ENCODE measurements around the gene LARGE1.

The LARGE1 gene

DNA sequence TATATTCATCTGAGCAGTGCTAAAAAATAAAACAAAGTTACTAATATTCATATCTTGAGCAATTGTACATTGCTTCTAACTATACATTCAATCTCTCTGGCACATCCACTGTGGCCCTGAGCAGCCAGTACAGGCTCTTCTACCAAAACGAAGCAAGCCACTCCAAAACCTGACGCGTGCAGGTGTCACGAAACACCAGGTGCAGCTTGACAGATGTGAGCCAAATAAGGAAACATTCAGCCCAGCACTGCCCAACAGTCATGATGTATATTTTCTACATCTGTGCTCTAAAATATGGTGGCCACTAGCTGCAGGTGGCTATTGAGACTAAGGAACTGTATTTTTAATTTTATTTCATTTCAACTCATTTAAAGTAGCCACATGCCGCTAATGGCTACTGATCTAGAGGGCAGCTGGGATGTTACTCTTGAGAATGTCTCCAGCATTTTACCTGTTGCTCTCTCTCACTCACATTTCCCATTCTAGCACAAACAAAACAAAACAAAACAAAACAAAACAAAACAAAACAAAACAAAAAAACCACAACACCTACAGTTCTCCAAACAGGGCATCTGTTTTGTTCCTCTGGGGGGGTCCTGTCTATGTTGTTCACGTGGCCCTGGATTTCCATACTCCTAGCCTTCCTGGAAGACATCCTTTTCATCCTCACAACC is 77.7 kb downstream of the LARGE1 start:
- no peaks in the 10 kb centered on the region for H3K4me1 ChIP-seq (ENCODE audit: insufficient read depth, low read length)
- no peak overlapping the region for H3K4me3 ChIP-seq (ENCODE audit: low read depth in 1 of 2, low read length in 2 of 2)
- H2AFZ ChIP-seq (ENCODE audit: low read depth, low read length) = no peak overlapping the region
- ATAC-seq (ENCODE audit: insufficient read depth, low read depth) = no peak
- H4K20me1 ChIP-seq (ENCODE audit: insufficient read depth, low read length) = no peaks in the 10 kb centered on the region
- H3K4me2 ChIP-seq (ENCODE audit: insufficient read depth, low read length) = no peak overlapping the region
- no peaks in the 10 kb centered on the region for H3K27me3 ChIP-seq (ENCODE audit: insufficient read depth, low read length, poor library complexity)
- no peak overlapping the region for H3K27ac ChIP-seq (ENCODE audit: low read length)
- no peak for DNase-seq
- TF ChIP-seq EZH2 (IDR thresholded peaks at IDR 0.05; ENCODE audit: borderline replicate concordance, low read depth, low read length, severe bottlenecking) = no peak
- TF ChIP-seq, protein P1, sequence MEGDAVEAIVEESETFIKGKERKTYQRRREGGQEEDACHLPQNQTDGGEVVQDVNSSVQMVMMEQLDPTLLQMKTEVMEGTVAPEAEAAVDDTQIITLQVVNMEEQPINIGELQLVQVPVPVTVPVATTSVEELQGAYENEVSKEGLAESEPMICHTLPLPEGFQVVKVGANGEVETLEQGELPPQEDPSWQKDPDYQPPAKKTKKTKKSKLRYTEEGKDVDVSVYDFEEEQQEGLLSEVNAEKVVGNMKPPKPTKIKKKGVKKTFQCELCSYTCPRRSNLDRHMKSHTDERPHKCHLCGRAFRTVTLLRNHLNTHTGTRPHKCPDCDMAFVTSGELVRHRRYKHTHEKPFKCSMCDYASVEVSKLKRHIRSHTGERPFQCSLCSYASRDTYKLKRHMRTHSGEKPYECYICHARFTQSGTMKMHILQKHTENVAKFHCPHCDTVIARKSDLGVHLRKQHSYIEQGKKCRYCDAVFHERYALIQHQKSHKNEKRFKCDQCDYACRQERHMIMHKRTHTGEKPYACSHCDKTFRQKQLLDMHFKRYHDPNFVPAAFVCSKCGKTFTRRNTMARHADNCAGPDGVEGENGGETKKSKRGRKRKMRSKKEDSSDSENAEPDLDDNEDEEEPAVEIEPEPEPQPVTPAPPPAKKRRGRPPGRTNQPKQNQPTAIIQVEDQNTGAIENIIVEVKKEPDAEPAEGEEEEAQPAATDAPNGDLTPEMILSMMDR (IDR thresholded peaks at IDR 0.05; ENCODE audit: borderline replicate concordance, extremely low read depth, low read length, poor library complexity, severe bottlenecking) = no peak
- no peaks in the 10 kb centered on the region for H3K36me3 ChIP-seq (ENCODE audit: insufficient read depth, low read length)
- no peak overlapping the region for H3K9ac ChIP-seq (ENCODE audit: low read depth, low read length)
- no peaks in the 10 kb centered on the region for H3K9me3 ChIP-seq (ENCODE audit: insufficient read depth, low read length, severe bottlenecking)
- no peaks in the 10 kb centered on the region for H3K79me2 ChIP-seq (ENCODE audit: insufficient read depth, low read length)

DNA sequence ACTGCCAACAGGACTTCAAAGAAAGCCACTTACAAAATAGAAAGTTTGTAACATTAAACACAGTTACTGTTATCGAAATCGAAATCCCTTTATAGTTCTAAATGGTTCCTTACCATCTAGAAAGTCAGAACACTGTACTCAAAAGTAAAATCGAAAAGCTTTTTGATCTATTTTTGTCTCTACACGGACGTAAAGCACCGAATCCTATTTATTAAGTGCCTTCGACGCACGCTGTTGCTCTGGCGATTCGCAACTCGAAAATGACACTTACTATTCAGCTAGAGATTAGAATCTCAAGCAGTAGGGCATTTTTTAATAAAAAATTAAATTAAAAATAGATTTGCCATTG is 78.3 kb downstream of the LARGE1 start:
- Histone ChIP-seq H3K4me2 (ENCODE audit: insufficient read depth, low read length) (no peak overlapping the region), H3K4me3 (ENCODE audit: low read depth in 1 of 2, low read length in 2 of 2) (no peak overlapping the region), H2AFZ (ENCODE audit: low read depth, low read length) (no peak overlapping the region), H3K27ac (ENCODE audit: low read length) (no peak overlapping the region), H3K4me1 (ENCODE audit: insufficient read depth, low read length) (no peaks in the 10 kb centered on the region), H4K20me1 (ENCODE audit: insufficient read depth, low read length) (no peaks in the 10 kb centered on the region), H3K9ac (ENCODE audit: low read depth, low read length) (no peak overlapping the region), H3K36me3 (ENCODE audit: insufficient read depth, low read length) (no peaks in the 10 kb centered on the region), H3K79me2 (ENCODE audit: insufficient read depth, low read length) (no peaks in the 10 kb centered on the region), H3K27me3 (ENCODE audit: insufficient read depth, low read length, poor library complexity) (no peaks in the 10 kb centered on the region), H3K9me3 (ENCODE audit: insufficient read depth, low read length, severe bottlenecking) (no peaks in the 10 kb centered on the region)
- TF ChIP-seq, protein P1 (IDR thresholded peaks at IDR 0.05; ENCODE audit: borderline replicate concordance, extremely low read depth, low read length, poor library complexity, severe bottlenecking) = no peak
- no peak for TF ChIP-seq EZH2 (IDR thresholded peaks at IDR 0.05; ENCODE audit: borderline replicate concordance, low read depth, low read length, severe bottlenecking)
- ATAC-seq (ENCODE audit: insufficient read depth, low read depth) (no peak), DNase-seq (no peak)

DNA sequence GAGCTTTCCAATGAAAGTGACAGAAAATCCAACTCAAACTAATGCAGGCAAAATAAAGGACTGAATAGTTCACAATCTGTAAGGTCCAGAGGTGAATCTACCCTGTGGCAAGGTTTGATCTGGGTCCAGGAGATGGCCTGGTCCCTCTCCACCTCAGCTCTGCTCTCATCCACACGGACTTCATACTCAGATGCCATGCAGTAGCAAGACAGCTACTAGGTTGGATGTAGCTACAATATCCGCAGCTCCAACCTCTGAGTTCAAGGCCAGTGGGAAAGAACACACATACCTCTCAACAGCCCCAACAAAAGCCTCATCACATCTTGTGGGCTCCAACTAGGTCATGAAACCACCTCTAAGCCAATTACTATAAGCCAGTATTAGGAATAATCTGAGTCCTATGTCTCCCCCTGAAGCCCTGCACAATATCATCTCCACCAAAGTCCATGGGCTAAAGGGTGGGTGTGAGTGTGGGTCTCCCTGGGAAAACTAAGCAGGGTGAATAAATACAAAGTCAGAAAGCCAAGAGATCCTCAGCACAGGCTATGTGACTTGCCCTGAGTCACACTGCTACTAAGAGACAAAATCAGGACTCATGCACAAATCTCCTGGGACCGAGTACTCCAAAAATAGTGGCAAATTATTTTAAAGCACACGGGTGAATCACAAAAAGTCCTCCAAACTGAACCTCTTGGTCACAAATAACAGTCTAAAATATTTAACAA is 78.8 kb downstream of the LARGE1 start:
- no peaks in the 10 kb centered on the region for H3K27me3 ChIP-seq (ENCODE audit: insufficient read depth, low read length, poor library complexity)
- ATAC-seq (ENCODE audit: insufficient read depth, low read depth) = no peak
- H3K4me3 ChIP-seq (ENCODE audit: low read depth in 1 of 2, low read length in 2 of 2) = no peak overlapping the region
- no peak overlapping the region for H3K27ac ChIP-seq (ENCODE audit: low read length)
- H3K4me1 ChIP-seq (ENCODE audit: insufficient read depth, low read length) = no peaks in the 10 kb centered on the region
- DNase-seq = no peak
- no peak overlapping the region for H3K4me2 ChIP-seq (ENCODE audit: insufficient read depth, low read length)
- no peak overlapping the region for H2AFZ ChIP-seq (ENCODE audit: low read depth, low read length)
- no peak overlapping the region for H3K9ac ChIP-seq (ENCODE audit: low read depth, low read length)
- H3K79me2 ChIP-seq (ENCODE audit: insufficient read depth, low read length) = no peaks in the 10 kb centered on the region
- no peaks in the 10 kb centered on the region for H3K9me3 ChIP-seq (ENCODE audit: insufficient read depth, low read length, severe bottlenecking)
- no peaks in the 10 kb centered on the region for H3K36me3 ChIP-seq (ENCODE audit: insufficient read depth, low read length)
- TF ChIP-seq, protein P1 (IDR thresholded peaks at IDR 0.05; ENCODE audit: borderline replicate concordance, extremely low read depth, low read length, poor library complexity, severe bottlenecking) = no peak
- TF ChIP-seq EZH2 (IDR thresholded peaks at IDR 0.05; ENCODE audit: borderline replicate concordance, low read depth, low read length, severe bottlenecking) = no peak
- H4K20me1 ChIP-seq (ENCODE audit: insufficient read depth, low read length) = no peaks in the 10 kb centered on the region

Measured in DND-41 (cell line).